Measurements from ENCODE around the gene CWC27. TPM values are rescaled to one million over a fixed set of nuclear protein-coding genes. Genes with fewer than 3 reads are reported as not detected.
"Not testable (repeated sequence)": the region's sequence is repeated elsewhere in the genome, so short reads cannot be mapped to it uniquely, and the experiment has no call there.

Gene CWC27
- total and polyA plus RNA-seq, 2 experiments from 2014 or later, result 16.3 to 51.6 TPM

DNA sequence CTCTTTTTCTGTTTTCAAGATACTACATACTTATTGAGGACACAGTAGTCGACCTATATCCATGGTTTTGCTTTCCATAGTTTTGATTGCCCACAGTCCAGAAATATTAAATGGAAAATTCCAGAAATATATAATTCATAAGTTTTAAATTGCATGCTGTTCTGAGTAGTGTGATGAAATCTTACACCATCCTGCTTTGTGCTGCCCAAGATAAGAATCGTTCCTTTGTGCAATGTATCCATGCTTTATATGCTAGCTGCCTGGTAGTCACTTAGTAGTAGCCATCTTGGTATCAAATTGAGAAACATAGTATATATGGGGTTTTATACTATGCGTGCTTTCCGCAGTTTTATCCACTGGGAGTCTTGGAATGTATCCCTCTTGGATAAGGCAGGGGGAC, 59.0 kb downstream of the CWC27 start:
- Histone ChIP-seq H3K4me3 (no peak overlapping the region), H3K9me3 (ENCODE audit: low read depth) (no peaks in the 10 kb centered on the region), H3K27ac (no peak overlapping the region), H3K27me3 (no peaks in the 10 kb centered on the region), H3K4me1 (ENCODE audit: low read depth) (no peaks in the 10 kb centered on the region), H3K36me3 (peaks cover 3% of the 10 kb centered on the region)
- peak in 1 of 2 donors; percentile 49 for DNase-seq (ENCODE audit: low read depth in 1 of 2, low spot score in 1 of 2)
- no peak for TF ChIP-seq CTCF (IDR thresholded peaks at IDR 0.05; ENCODE audit: low read depth, low read length)

DNA sequence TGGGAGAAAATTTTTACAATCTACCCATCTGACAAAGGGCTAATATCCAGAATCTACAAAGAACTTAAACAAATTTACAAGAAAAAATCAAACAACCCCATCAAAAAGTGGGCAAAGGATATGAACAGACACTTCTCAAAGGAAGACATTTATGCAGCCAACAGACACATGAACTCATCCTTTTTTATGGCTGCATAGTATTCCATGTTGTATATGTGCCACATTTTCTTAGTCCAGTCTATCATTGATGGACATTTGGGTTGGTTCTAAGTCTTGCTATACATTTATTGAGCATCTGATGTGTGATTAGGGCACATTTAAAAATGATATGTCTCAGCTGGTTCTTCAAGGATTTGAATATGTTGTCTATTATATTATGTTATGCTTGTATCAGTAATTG, 61.9 kb downstream of the CWC27 start:
- not testable (repeated sequence) for H3K27me3 ChIP-seq; H3K4me3 ChIP-seq; DNase-seq (ENCODE audit: low read depth in 1 of 2, low spot score in 1 of 2); H3K27ac ChIP-seq; H3K4me1 ChIP-seq (ENCODE audit: low read depth); H3K36me3 ChIP-seq; H3K9me3 ChIP-seq (ENCODE audit: low read depth)

GRCh38 chr5:64831996-64832395, 63.3 kb downstream of the CWC27 start:
- H3K4me3 ChIP-seq, result no peak overlapping the region
- no peaks in the 10 kb centered on the region for H3K27me3 ChIP-seq
- peaks cover 4% of the 10 kb centered on the region for H3K4me1 ChIP-seq (ENCODE audit: low read depth)
- no peak for DNase-seq (ENCODE audit: low read depth in 1 of 2, low spot score in 1 of 2)
- TF ChIP-seq CTCF (IDR thresholded peaks at IDR 0.05; ENCODE audit: low read depth, low read length), result no peak
- H3K27ac ChIP-seq, result no peak overlapping the region
- no peaks in the 10 kb centered on the region for H3K9me3 ChIP-seq (ENCODE audit: low read depth)
- peaks cover 3% of the 10 kb centered on the region for H3K36me3 ChIP-seq

- TF ChIP-seq CTCF (IDR thresholded peaks at IDR 0.05; ENCODE audit: low read depth, low read length), result no peak
- H3K27me3 ChIP-seq, result no peaks in the 10 kb centered on the region
- peaks cover 4% of the 10 kb centered on the region for H3K4me1 ChIP-seq (ENCODE audit: low read depth)
- peak in 1 of 2 donors; percentile 35 for DNase-seq (ENCODE audit: low read depth in 1 of 2, low spot score in 1 of 2)
- no peaks in the 10 kb centered on the region for H3K36me3 ChIP-seq
- no peak overlapping the region for H3K27ac ChIP-seq
- H3K4me3 ChIP-seq, result no peak overlapping the region
- no peaks in the 10 kb centered on the region for H3K9me3 ChIP-seq (ENCODE audit: low read depth)
Observed at GRCh38 chr5:64834037-64834436, 65.3 kb downstream of the CWC27 start.

- Histone ChIP-seq H3K36me3 (no peaks in the 10 kb centered on the region), H3K4me3 (no peak overlapping the region)
- no peak for TF ChIP-seq CTCF (IDR thresholded peaks at IDR 0.05; ENCODE audit: low read depth, low read length)
Observed at GRCh38 chr5:64834611-64835010, 65.9 kb downstream of the CWC27 start.

DNA sequence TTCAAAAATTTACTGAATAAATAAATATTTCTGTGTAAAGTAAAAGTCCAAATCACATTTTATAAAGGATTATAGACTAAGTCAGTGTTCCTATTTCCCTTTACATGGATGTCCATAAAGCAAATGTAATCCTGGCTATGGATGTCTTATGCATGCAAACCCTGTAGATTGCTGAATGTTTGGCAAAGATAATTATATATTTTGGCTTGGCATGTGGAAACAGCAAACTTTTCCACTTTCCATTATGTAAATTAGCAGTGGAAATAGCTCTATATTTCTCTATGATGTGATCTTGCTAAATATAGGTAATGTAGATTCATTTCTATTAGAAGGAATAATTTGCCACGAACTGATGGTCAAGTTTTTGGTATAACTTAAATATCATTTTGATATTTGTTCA, 66.5 kb downstream of the CWC27 start:
- Histone ChIP-seq H3K9me3 (ENCODE audit: low read depth) (no peaks in the 10 kb centered on the region), H3K27me3 (no peaks in the 10 kb centered on the region), H3K36me3 (no peaks in the 10 kb centered on the region), H3K4me1 (ENCODE audit: low read depth) (peaks cover 4% of the 10 kb centered on the region), H3K4me3 (no peak overlapping the region), H3K27ac (no peak overlapping the region)
- no peak for DNase-seq (ENCODE audit: low read depth in 1 of 2, low spot score in 1 of 2)
- no peak for TF ChIP-seq CTCF (IDR thresholded peaks at IDR 0.05; ENCODE audit: low read depth, low read length)

More at GRCh38 chr5:64834611-64835010, 65.9 kb downstream of the CWC27 start:
- no peak overlapping the region for H3K27ac ChIP-seq
- H3K4me1 ChIP-seq (ENCODE audit: low read depth), result peaks cover 4% of the 10 kb centered on the region
- H3K9me3 ChIP-seq (ENCODE audit: low read depth), result no peaks in the 10 kb centered on the region
- H3K27me3 ChIP-seq, result no peaks in the 10 kb centered on the region
- DNase-seq (ENCODE audit: low read depth in 1 of 2, low spot score in 1 of 2), result peak in 1 of 2 donors; percentile 25

All from cardiac muscle cell (in vitro differentiated cells and primary cell).